Activated gamma-delta T cell (primary cell): ENCODE data around the gene RBL2.
A peak's percentile ranks its signal among the peaks of the same experiment; 100 is the strongest.
"Not testable (repeated sequence)": the region's sequence is repeated elsewhere in the genome, so short reads cannot be mapped to it uniquely, and the experiment has no call there.

Experiments used
- DNase-seq: peaks from one replicate; lab custom pipeline; 2025; lab: John Stamatoyannopoulos, UW
- total RNA-seq, 2 donors: gene quantifications; one replicate each; lab custom pipeline; 2026; lab: John Stamatoyannopoulos, UW

The RBL2 gene, protein sequence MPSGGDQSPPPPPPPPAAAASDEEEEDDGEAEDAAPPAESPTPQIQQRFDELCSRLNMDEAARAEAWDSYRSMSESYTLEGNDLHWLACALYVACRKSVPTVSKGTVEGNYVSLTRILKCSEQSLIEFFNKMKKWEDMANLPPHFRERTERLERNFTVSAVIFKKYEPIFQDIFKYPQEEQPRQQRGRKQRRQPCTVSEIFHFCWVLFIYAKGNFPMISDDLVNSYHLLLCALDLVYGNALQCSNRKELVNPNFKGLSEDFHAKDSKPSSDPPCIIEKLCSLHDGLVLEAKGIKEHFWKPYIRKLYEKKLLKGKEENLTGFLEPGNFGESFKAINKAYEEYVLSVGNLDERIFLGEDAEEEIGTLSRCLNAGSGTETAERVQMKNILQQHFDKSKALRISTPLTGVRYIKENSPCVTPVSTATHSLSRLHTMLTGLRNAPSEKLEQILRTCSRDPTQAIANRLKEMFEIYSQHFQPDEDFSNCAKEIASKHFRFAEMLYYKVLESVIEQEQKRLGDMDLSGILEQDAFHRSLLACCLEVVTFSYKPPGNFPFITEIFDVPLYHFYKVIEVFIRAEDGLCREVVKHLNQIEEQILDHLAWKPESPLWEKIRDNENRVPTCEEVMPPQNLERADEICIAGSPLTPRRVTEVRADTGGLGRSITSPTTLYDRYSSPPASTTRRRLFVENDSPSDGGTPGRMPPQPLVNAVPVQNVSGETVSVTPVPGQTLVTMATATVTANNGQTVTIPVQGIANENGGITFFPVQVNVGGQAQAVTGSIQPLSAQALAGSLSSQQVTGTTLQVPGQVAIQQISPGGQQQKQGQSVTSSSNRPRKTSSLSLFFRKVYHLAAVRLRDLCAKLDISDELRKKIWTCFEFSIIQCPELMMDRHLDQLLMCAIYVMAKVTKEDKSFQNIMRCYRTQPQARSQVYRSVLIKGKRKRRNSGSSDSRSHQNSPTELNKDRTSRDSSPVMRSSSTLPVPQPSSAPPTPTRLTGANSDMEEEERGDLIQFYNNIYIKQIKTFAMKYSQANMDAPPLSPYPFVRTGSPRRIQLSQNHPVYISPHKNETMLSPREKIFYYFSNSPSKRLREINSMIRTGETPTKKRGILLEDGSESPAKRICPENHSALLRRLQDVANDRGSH
- 426 to 676 reads per million in 2 donors for total RNA-seq

- DNase-seq: peak; percentile 76
These were observed at the start of gene RBL2 for GRCh38 chr16:53434377-53435065. RBL2 (plus strand) TSS chr16:53434471; CDS start chr16:53434557, 86 bp downstream.

DNA sequence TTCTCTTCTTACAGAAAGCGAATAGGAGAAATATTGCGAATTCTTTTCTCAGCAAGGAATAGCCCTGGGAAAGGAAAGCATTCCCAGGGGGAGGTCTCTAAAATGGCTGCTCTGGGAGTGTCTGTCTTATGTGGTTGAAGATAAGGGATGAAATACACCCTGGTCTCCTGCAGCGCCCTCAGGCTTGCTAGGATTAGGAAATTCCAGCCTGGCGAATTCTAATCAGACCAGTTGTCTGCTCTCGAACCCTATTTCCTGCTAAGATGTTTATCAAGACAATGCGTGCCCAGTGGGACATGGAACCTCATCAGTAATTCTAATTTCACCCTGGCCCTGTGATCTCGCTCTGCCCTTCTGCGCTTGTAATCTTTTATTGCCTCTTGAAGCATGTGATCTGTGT lies 49.7 kb upstream of the RBL2 start:
- DNase-seq: not testable (repeated sequence)

DNA sequence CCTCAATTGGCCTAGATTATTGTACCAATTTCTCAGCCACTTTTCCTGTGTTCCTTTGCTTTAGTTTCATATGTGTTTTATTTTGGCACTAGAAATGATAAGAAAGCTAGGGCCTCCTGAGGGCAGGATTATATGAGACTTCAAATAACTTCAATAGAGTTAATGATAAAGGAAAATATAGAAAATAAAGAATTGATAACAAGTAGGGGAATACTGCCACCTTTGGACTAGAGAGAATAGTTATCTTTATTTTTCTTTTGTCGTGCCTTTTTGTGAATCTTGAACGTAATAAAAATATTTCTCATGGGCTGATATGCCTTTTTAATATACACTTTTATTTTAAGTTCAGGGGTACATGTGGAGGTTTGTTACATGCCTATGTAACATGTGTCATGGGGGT lies 29.3 kb upstream of the RBL2 start:
- DNase-seq: no peak

- DNase-seq: no peak
These were observed 21.7 kb upstream of the RBL2 start for GRCh38 chr16:53412549-53412948.

- no peak for DNase-seq
These were observed 20.4 kb upstream of the RBL2 start for GRCh38 chr16:53413864-53414263.

DNA sequence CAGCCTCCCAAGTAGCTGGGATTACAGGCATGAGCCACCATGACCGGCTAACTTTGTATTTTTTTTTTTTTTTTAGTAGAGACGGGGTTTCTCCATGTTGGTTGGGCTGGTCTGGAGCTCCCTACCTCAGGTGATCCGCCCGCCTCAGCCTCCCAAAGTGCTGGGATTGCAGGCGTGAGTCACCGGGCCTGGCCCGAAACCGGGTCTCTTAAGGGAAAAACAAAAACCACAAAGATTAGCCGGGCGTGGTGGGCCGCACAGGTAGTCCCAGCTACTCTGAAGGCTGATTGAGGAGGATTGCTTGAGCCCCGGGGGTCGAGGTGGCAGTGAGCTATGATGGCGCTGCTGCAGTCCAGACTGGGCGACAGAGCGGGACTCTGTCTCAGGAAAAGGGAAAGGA lies 19.9 kb upstream of the RBL2 start:
- no peak for DNase-seq

- no peak for DNase-seq
These were observed 18.8 kb upstream of the RBL2 start for GRCh38 chr16:53415504-53415903.

GRCh38 chr16:53417011-53417410 lies 17.3 kb upstream of the RBL2 start:
- DNase-seq: no peak

DNA sequence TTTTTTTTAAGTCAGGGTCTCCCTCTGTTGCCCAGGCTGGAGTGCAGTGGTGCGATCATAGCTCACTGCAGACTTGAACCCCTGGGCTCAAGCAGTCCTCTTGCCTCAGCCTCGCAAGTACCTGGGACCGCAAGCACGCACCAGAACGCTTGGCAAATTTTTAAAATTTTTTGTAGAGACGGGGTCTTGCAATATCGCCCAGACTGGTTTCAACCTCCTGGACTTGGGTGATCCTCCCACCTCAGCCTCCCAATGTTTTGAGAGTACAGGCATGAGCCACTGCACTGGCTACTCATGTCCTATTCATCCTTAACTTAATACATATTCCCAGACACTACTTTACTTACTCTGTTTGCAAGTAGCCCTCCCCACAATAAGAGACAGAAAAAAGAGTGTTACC lies 16.3 kb upstream of the RBL2 start:
- no peak for DNase-seq

DNA sequence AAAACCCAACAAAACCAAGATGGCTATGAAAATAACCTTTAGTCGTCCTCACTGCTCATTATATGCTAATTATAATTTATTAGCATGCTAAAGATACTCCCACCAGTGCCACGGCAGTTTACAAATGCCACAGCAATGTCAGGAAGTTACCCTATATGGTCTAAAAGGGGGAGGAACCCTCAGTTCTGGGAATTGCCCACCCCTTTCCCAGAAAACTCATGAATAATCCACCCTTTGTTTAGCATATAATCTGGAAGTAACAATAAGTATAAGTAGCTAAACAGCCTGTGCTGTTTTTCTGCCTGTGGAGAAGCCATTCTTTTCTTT lies 14.9 kb upstream of the RBL2 start:
- DNase-seq: not testable (repeated sequence)

GRCh38 chr16:53421248-53421647 lies 13.0 kb upstream of the RBL2 start:
- DNase-seq: no peak

GRCh38 chr16:53423968-53424367 lies 10.3 kb upstream of the RBL2 start:
- DNase-seq: not testable (repeated sequence)

DNA sequence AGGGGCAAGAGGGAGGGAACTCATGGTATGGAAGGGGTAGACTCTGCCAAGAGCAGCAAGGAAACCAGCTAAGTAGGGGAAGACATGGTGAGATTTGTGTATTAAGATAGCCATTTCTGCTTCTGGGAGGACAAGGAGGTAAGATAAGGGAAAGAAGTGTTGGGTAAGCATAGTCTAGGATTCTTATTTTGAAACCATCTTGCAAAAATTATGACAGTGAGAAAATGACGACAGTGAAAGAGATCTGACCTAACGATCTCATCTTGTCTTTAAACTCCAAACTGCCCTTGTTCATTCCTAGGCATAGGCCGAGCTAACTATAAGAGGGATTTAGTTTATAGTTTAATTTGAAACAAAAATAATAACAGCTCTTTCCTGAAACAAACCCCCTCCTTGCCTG lies 5.6 kb upstream of the RBL2 start:
- DNase-seq: no peak

GRCh38 chr16:53429221-53429943 lies 4.9 kb upstream of the RBL2 start:
- DNase-seq: no peak

DNA sequence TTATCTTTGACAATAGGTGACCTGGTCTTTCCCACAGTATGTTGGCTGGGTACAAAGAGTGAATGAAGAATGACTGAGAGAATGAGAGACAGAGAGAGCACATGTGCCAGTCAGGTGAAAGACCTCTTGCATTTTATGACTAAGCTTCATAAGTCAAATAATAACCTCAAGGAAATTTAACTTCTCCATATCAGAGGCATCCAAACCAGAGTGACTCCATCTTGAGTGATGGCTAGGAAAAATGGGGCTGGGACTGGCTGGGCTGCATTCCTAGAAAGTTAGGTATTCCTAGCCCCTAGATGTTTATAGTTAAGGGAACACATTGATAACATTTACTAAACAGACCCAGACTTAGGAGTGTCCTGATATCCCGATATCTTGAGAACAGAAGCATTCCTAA lies 3.9 kb upstream of the RBL2 start:
- no peak for DNase-seq

- DNase-seq: no peak
These were observed 762 bp upstream of the RBL2 start for GRCh38 chr16:53433509-53433908.

- no peak for DNase-seq
These were observed 318 bp upstream of the RBL2 start for GRCh38 chr16:53433930-53434376.

GRCh38 chr16:53435066-53435688 lies 906 bp downstream of the RBL2 start:
- no peak for DNase-seq

DNA sequence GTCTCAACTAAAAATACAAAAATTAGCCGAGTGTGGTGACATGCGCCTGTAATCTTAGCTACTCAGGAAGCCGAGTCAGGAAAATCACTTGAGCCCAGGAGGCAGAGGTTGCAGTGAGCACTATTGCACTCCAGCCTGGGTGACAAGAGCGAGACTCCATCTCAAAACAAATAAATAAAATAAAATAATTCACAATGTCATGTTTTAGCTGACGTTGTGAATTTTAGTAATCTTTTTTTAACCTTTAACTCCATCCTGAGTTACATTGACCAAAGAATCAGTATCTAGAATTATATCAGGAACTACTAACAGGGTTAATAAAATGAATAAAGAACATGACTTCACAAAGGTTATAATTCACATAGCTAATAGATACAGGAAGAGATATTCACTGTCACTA lies 5.9 kb downstream of the RBL2 start:
- no peak for DNase-seq

DNA sequence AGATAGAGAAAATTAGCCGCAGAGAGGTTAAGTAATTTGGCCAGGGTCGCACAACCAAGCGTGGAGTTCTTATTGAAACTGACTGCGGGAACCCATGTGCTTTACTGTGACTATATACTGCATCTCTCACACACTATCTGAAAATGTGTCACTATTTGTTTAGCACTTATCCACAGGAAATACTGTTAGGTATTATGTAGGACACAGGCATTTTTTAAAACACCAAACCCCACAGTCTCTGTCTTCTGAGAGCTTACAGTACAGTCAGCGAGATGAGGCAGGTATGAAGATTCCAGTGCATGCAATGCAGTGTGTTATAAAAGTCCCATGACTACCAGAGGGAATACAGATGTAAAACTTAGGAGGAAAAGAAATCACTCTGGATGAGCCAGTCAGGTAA lies 11.3 kb downstream of the RBL2 start:
- DNase-seq: no peak

- DNase-seq: no peak
These were observed 11.8 kb downstream of the RBL2 start for GRCh38 chr16:53446090-53446489.
